Measurements from ENCODE around the gene SARM1. TPM values are rescaled to one million over a fixed set of nuclear protein-coding genes. Genes with fewer than 3 reads are reported as not detected.
"Not testable (repeated sequence)": the region's sequence is repeated elsewhere in the genome, so short reads cannot be mapped to it uniquely, and the experiment has no call there.

The SARM1 gene
- total RNA-seq, 1 experiment from 2014 or later = 17.4 TPM

DNA sequence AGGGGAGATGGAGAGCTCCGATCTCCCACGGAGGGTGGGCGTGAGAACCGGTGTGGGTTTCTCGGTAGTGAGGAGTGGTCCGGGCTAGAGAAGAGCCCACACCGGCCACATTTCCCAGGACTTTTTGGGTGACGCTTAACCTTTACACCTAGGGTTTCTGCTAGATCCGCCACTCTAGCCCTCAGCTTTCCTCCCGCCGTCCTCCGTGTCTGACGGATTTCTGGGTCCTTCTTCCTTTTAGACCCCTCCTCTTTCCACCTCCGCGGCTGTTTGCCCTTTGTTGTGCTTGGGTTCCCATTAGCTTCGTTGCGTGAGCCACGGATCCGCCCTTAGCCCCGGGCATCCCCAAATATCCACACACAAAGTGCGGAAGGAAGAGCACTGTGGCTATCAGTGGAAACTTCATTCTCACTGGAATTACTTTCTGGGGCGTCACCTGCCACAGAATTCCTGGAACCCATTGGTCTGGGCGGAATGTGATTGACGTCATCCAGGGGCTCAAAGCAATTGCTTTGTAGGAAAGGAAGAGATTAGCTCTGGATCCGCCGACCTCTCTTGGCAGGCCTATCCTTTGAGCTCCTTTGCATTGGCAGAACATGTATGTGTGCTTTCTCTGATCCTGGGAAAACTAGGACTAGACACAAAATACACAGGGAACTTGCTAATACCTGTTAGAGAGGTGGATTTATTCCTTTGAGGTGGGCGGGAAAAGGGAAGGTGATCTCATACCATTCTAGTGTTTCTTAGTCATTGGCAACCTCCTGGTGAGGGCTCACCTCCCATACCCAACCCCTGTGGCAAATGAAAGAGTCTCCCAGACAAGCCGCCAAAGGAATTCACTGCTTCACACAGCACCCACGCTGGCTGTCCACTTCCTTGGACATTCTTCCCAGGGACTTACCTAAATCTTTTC is 35.3 kb upstream of the SARM1 start:
- in situ Hi-C loops (cut with HindIII; ENCODE audit: low pct_unique_long_range_greater_than_20kb, low sequenced_read_pairs) = no loop called here

DNA sequence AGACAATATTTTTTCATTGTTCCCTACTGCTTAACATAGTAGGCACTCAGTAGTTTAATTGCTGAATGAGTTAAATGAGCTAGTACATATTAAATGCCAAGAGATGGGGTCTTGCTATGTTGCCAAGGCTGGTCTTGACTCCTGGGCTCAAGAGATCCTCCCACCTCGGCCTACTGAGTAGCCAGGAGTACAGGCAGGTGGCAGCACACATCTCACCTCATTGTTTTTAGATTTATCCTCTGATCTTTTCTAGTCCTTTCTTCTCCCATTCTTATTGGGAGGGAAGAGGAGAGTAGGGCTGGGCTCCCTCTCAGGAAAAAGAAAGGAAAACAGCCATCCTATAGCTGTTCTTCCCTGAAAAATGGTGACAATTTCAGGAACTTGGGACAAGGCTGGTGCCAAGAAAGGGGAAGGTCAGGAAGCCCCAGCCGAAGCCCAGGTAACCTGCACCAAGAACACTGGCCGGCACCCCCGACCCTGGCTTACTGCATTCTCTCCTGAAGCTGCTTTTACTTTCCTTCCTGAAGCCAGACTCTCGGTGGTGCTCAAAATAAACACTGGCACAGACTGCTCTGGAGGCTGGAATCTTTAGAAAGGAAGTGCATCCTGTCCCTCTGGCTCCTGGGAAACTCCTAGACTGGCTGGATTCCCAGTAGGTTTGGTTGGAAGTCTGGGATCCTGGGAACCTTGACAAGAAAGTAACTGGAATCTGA is 33.3 kb upstream of the SARM1 start:
- ATAC-seq = no peak
- H3K9me3 ChIP-seq (ENCODE audit: control insufficient read depth, insufficient read depth, low read depth, low read length) = no peaks in the 10 kb centered on the region
- in situ Hi-C loops (cut with HindIII; ENCODE audit: low pct_unique_long_range_greater_than_20kb, low sequenced_read_pairs) = no loop called here
- peak overlapping the region; percentile 40 for H3K27ac ChIP-seq (ENCODE audit: low read length)
- H3K27me3 ChIP-seq (ENCODE audit: control insufficient read depth, insufficient read depth, low read length) = no peaks in the 10 kb centered on the region
- POLR2A ChIA-PET = interaction anchor here (0.5 kb wide), 1 partner anchor 107 kb away, joined by 6 read pairs; no protein-coding TSS in a partner anchor
- H3K36me3 ChIP-seq (ENCODE audit: control insufficient read depth, insufficient read depth, low read length) = no peaks in the 10 kb centered on the region; the same call in 1 of the 2 replicates
- H3K4me3 ChIP-seq (ENCODE audit: low read depth in 2 of 2, low read length in 2 of 2) = no peak overlapping the region
- intact Hi-C loops (cut with micrococcal nuclease; ENCODE audit: unreplicated experiment) = no loop called here
- no TSS peak for BruUV-seq (replicated peaks)
- no peak for DNase-seq (ENCODE audit: low read depth, low spot score)
- no peak for TF ChIP-seq POLR2AphosphoS5 (IDR thresholded peaks at IDR 0.05; ENCODE audit: low read depth, low read length)
- no peak for TF ChIP-seq TCF7L2 (IDR thresholded peaks at IDR 0.05; ENCODE audit: low read depth, low read length)
- TF ChIP-seq, protein P1, sequence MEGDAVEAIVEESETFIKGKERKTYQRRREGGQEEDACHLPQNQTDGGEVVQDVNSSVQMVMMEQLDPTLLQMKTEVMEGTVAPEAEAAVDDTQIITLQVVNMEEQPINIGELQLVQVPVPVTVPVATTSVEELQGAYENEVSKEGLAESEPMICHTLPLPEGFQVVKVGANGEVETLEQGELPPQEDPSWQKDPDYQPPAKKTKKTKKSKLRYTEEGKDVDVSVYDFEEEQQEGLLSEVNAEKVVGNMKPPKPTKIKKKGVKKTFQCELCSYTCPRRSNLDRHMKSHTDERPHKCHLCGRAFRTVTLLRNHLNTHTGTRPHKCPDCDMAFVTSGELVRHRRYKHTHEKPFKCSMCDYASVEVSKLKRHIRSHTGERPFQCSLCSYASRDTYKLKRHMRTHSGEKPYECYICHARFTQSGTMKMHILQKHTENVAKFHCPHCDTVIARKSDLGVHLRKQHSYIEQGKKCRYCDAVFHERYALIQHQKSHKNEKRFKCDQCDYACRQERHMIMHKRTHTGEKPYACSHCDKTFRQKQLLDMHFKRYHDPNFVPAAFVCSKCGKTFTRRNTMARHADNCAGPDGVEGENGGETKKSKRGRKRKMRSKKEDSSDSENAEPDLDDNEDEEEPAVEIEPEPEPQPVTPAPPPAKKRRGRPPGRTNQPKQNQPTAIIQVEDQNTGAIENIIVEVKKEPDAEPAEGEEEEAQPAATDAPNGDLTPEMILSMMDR (IDR thresholded peaks at IDR 0.05) = no peak
- TF ChIP-seq, protein P2, sequence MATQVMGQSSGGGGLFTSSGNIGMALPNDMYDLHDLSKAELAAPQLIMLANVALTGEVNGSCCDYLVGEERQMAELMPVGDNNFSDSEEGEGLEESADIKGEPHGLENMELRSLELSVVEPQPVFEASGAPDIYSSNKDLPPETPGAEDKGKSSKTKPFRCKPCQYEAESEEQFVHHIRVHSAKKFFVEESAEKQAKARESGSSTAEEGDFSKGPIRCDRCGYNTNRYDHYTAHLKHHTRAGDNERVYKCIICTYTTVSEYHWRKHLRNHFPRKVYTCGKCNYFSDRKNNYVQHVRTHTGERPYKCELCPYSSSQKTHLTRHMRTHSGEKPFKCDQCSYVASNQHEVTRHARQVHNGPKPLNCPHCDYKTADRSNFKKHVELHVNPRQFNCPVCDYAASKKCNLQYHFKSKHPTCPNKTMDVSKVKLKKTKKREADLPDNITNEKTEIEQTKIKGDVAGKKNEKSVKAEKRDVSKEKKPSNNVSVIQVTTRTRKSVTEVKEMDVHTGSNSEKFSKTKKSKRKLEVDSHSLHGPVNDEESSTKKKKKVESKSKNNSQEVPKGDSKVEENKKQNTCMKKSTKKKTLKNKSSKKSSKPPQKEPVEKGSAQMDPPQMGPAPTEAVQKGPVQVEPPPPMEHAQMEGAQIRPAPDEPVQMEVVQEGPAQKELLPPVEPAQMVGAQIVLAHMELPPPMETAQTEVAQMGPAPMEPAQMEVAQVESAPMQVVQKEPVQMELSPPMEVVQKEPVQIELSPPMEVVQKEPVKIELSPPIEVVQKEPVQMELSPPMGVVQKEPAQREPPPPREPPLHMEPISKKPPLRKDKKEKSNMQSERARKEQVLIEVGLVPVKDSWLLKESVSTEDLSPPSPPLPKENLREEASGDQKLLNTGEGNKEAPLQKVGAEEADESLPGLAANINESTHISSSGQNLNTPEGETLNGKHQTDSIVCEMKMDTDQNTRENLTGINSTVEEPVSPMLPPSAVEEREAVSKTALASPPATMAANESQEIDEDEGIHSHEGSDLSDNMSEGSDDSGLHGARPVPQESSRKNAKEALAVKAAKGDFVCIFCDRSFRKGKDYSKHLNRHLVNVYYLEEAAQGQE (IDR thresholded peaks at IDR 0.05; ENCODE audit: insufficient read depth in 1 of 2, low read depth in 2 of 2, low read length in 1 of 2) = no peak
- no peak for TF ChIP-seq SIN3A (IDR thresholded peaks at IDR 0.05; ENCODE audit: borderline replicate concordance, insufficient read depth, low read depth, low read length)
- CTCF ChIA-PET = no interaction called here
- H3K4me1 ChIP-seq (ENCODE audit: control insufficient read depth, insufficient read depth, low read length) = peaks cover 27% of the 10 kb centered on the region

More for the DNA sequence above, 35.3 kb upstream of the SARM1 start:
- intact Hi-C loops (cut with micrococcal nuclease; ENCODE audit: unreplicated experiment) = no loop called here
- CTCF ChIA-PET = interaction anchor here (0.9 to 1.5 kb wide), 3 partner anchors 11 to 103 kb away, joined by 4 to 5 read pairs (median 5); no protein-coding TSS in a partner anchor
- ATAC-seq (0 out of 2 replicates have a peak, but pooled peaks have one; percentile 2), DNase-seq (ENCODE audit: low read depth, low spot score) (no peak)
- H3K4me1 ChIP-seq (ENCODE audit: control insufficient read depth, insufficient read depth, low read length) = peaks cover 27% of the 10 kb centered on the region
- H3K36me3 ChIP-seq (ENCODE audit: control insufficient read depth, insufficient read depth, low read length) = no peaks in the 10 kb centered on the region; the same call in 1 of the 2 replicates
- no peaks in the 10 kb centered on the region for H3K9me3 ChIP-seq (ENCODE audit: control insufficient read depth, insufficient read depth, low read depth, low read length)
- TSS peak; percentile 75 for BruUV-seq (replicated peaks)
- no peaks in the 10 kb centered on the region for H3K27me3 ChIP-seq (ENCODE audit: control insufficient read depth, insufficient read depth, low read length)
- peak overlapping the region; percentile 94 for H3K27ac ChIP-seq (ENCODE audit: low read length)
- H3K4me3 ChIP-seq (ENCODE audit: low read depth in 2 of 2, low read length in 2 of 2) = peak overlapping the region; percentile 87 to 95
- POLR2A ChIA-PET = interaction anchor here (0.5 to 2.0 kb wide), 8 partner anchors 9 to 862 kb away, joined by 3 to 11 read pairs (median 6); partner anchors contain the start of genes POLDIP2 and TMEM97
- no peak for TF ChIP-seq TCF7L2 (IDR thresholded peaks at IDR 0.05; ENCODE audit: low read depth, low read length)
- TF ChIP-seq, protein P2 (IDR thresholded peaks at IDR 0.05; ENCODE audit: insufficient read depth in 1 of 2, low read depth in 2 of 2, low read length in 1 of 2) = no peak

DNA sequence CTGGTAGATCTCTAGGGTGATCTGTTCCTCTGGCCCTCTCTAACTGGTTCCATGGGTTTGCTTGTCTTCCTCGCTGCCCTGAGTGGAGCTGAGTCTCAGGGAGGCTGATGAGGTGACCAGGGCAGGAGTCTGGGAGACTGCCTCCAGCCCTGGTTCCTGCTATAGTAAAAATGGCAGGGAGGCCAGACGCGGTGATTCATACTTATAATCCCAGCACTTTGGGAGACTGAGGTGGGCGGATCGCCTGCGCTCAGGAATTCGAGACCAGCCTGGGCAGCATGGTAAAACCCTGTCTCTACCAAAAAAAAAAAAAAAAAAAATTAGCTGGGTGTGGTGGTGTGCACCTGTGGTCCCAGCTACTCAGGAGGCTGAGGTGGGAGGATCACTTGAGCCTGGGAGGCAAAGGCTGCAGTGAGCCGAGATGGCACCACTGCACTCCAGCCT is 32.7 kb upstream of the SARM1 start:
- H3K27me3 ChIP-seq (ENCODE audit: control insufficient read depth, insufficient read depth, low read length); H3K4me3 ChIP-seq (ENCODE audit: low read depth in 2 of 2, low read length in 2 of 2); BruUV-seq (replicated peaks); CTCF ChIA-PET; ATAC-seq; DNase-seq (ENCODE audit: low read depth, low spot score); POLR2A ChIA-PET; H3K36me3 ChIP-seq (ENCODE audit: control insufficient read depth, insufficient read depth, low read length); intact Hi-C loops (cut with micrococcal nuclease; ENCODE audit: unreplicated experiment); in situ Hi-C loops (cut with HindIII; ENCODE audit: low pct_unique_long_range_greater_than_20kb, low sequenced_read_pairs); H3K9me3 ChIP-seq (ENCODE audit: control insufficient read depth, insufficient read depth, low read depth, low read length); H3K27ac ChIP-seq (ENCODE audit: low read length): not testable (repeated sequence)
- H3K4me1 ChIP-seq (ENCODE audit: control insufficient read depth, insufficient read depth, low read length) = peaks cover 26% of the 10 kb centered on the region

Measured in Panc1 (cell line).